Calu3 (cell line): Measurements from ENCODE around the gene NUDT4. TPM values are rescaled to one million over a fixed set of nuclear protein-coding genes. Genes with fewer than 3 reads are reported as not detected.

Source experiments
- BruUV-seq: library from RNA; stranded (reverse); fragments of 400-500 nt; replicated peaks from 2 replicates; lab custom pipeline; 2021; lab: Mats Ljungman, UMichigan
- CTCF ChIA-PET: fragments of 300-600 bp; sonication (Branson Sonifier 250); formaldehyde crosslinking; loops from one replicate; lab custom pipeline; 2022; ENCODE audit warnings: antibody characterized with exemption; lab: Charles Lee
- DNase-seq: peaks from one replicate; pipeline ENCODE4 v3.0.0; 2022
- H3K27ac Mint-ChIP-seq: one replicate; pipeline ENCODE4 v1.8.0; 2022; ENCODE audit warnings: mixed read lengths; ENCODE audit not compliant: unreplicated experiment
- H3K27me3 Mint-ChIP-seq: one replicate; pipeline ENCODE4 v1.8.0; 2022; ENCODE audit warnings: mixed read lengths; ENCODE audit not compliant: unreplicated experiment
- H3K36me3 Mint-ChIP-seq: one replicate; pipeline ENCODE4 v1.8.0; 2022; ENCODE audit warnings: mild to moderate bottlenecking, moderate library complexity, mixed read lengths; ENCODE audit not compliant: insufficient read depth, unreplicated experiment
- H3K4me1 Mint-ChIP-seq: one replicate; pipeline ENCODE4 v1.8.0; 2022; ENCODE audit warnings: mild to moderate bottlenecking, low read depth, mixed read lengths; ENCODE audit not compliant: unreplicated experiment
- H3K4me3 Mint-ChIP-seq: one replicate; pipeline ENCODE4 v1.8.0; 2022; ENCODE audit warnings: mild to moderate bottlenecking, low read depth, moderate library complexity, mixed read lengths; ENCODE audit not compliant: unreplicated experiment
- H3K9me3 Mint-ChIP-seq: one replicate; pipeline ENCODE4 v1.8.0; 2022; ENCODE audit warnings: low read depth, mixed read lengths; ENCODE audit not compliant: unreplicated experiment
- intact Hi-C: fragments of 100-400 bp; cut with micrococcal nuclease; formaldehyde crosslinking; loops from one replicate; pipeline ENCODE4 v1.10.0; 2022; ENCODE audit not compliant: unreplicated experiment
- total RNA-seq: library from RNA; stranded (reverse); gene quantifications from 2 replicates; pipeline ENCODE4 v1.2.3, GENCODE V29; 2022
- TF ChIP-seq, protein P1 (sequence below): fragments of 200-600 bp; IDR thresholded peaks from one replicate; pipeline ENCODE4 v1.8.0; 2022; ENCODE audit warnings: antibody characterized with exemption; ENCODE audit not compliant: unreplicated experiment

The NUDT4 gene
- total RNA-seq, 1 experiment from 2014 or later, result 47.3 TPM

DNA sequence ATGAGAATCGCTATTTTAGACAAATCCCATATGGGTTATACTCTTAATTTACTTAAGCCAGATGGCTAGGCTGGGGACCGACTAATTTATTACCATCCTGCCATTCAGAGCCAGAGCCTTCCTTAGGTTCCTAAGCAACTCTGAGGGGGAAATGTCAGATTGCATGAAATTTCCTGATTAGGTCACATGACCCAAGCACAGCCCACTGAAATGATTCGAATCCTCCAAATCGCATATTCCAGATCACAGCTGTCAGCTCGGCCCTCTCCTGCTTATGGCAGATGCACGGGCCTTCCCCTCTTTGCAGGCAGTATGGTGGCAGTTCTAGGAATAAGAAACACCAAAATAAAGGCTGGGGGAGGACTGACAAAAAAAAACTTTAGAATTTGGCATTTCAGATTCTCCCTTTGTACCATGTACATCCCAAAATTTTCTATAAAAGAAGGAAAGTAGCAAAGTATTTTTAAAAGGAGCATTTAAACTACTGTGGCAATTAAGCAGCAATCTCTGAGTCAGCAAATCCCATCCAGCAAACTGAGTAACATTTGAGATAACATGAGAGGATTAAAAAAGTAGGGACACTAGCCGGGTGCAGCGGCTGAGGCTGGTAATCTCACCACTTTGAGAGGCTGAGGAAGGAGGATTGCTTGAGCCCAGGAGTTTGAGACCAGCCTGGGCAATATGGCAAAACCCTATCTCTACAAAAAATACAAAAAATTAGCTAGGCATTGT is 30.5 kb upstream of the NUDT4 start:
- Mint-ChIP-seq H3K9me3 (peaks cover under 1% of the 10 kb centered on the region), H3K4me3 (no peak overlapping the region), H3K4me1 (no peaks in the 10 kb centered on the region), H3K36me3 (no peaks in the 10 kb centered on the region), H3K27ac (no peak overlapping the region), H3K27me3 (no peaks in the 10 kb centered on the region)
- intact Hi-C loops, result no loop called here
- TF ChIP-seq, protein P1, sequence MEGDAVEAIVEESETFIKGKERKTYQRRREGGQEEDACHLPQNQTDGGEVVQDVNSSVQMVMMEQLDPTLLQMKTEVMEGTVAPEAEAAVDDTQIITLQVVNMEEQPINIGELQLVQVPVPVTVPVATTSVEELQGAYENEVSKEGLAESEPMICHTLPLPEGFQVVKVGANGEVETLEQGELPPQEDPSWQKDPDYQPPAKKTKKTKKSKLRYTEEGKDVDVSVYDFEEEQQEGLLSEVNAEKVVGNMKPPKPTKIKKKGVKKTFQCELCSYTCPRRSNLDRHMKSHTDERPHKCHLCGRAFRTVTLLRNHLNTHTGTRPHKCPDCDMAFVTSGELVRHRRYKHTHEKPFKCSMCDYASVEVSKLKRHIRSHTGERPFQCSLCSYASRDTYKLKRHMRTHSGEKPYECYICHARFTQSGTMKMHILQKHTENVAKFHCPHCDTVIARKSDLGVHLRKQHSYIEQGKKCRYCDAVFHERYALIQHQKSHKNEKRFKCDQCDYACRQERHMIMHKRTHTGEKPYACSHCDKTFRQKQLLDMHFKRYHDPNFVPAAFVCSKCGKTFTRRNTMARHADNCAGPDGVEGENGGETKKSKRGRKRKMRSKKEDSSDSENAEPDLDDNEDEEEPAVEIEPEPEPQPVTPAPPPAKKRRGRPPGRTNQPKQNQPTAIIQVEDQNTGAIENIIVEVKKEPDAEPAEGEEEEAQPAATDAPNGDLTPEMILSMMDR, result no peak
- BruUV-seq, result no TSS peak
- no peak for DNase-seq
- CTCF ChIA-PET, result no interaction called here

GRCh38 chr12:93348575-93349435 is 28.9 kb upstream of the NUDT4 start:
- intact Hi-C loops, result no loop called here
- Mint-ChIP-seq H3K27ac (no peak overlapping the region), H3K4me3 (no peak overlapping the region), H3K36me3 (no peaks in the 10 kb centered on the region), H3K27me3 (no peaks in the 10 kb centered on the region), H3K9me3 (peaks cover 4% of the 10 kb centered on the region), H3K4me1 (no peaks in the 10 kb centered on the region)
- TF ChIP-seq, protein P1, result no peak
- BruUV-seq, result no TSS peak
- CTCF ChIA-PET, result interaction anchor here (0.6 kb wide), 1 partner anchor 33 kb away, joined by 3 read pairs; no protein-coding TSS in a partner anchor
- no peak for DNase-seq

GRCh38 chr12:93351726-93352125 is 26.0 kb upstream of the NUDT4 start:
- no peak overlapping the region for H3K4me3 Mint-ChIP-seq
- H3K9me3 Mint-ChIP-seq, result peaks cover 4% of the 10 kb centered on the region
- TF ChIP-seq, protein P1, result no peak
- CTCF ChIA-PET, result no interaction called here
- no peak overlapping the region for H3K27ac Mint-ChIP-seq
- H3K4me1 Mint-ChIP-seq, result no peaks in the 10 kb centered on the region
- BruUV-seq, result no TSS peak
- intact Hi-C loops, result no loop called here
- no peak for DNase-seq
- no peaks in the 10 kb centered on the region for H3K27me3 Mint-ChIP-seq
- H3K36me3 Mint-ChIP-seq, result no peaks in the 10 kb centered on the region

GRCh38 chr12:93352321-93352720 is 25.4 kb upstream of the NUDT4 start:
- H3K4me1 Mint-ChIP-seq, result no peaks in the 10 kb centered on the region
- no peaks in the 10 kb centered on the region for H3K27me3 Mint-ChIP-seq
- H3K36me3 Mint-ChIP-seq, result no peaks in the 10 kb centered on the region
- TF ChIP-seq, protein P1, result no peak
- DNase-seq, result no peak
- peaks cover 4% of the 10 kb centered on the region for H3K9me3 Mint-ChIP-seq
- CTCF ChIA-PET, result no interaction called here
- H3K27ac Mint-ChIP-seq, result no peak overlapping the region
- intact Hi-C loops, result no loop called here
- no peak overlapping the region for H3K4me3 Mint-ChIP-seq
- BruUV-seq, result no TSS peak
